Ishikawa (cell line): Measurements from ENCODE around the gene TEDC2.

ENCODE experiments used
- CEBPB ChIP-seq: IDR thresholded peaks from 2 replicates; pipeline ENCODE4 v1.6.1; 2012
- CREB1 ChIP-seq: IDR thresholded peaks from 2 replicates; pipeline ENCODE4 v1.6.1; 2012; ENCODE audit warnings: low read depth
- EP300 ChIP-seq: IDR thresholded peaks from 2 replicates; pipeline ENCODE4 v1.6.1; 2012; ENCODE audit warnings: borderline replicate concordance
- FOXM1 ChIP-seq: IDR thresholded peaks from 2 replicates; pipeline ENCODE4 v1.6.1; 2012; ENCODE audit warnings: low read depth, borderline replicate concordance
- MAX ChIP-seq: IDR thresholded peaks from 2 replicates; pipeline ENCODE4 v1.6.1; 2012
- NFIC ChIP-seq: IDR thresholded peaks from 2 replicates; pipeline ENCODE4 v1.6.1; 2012
- USF1 ChIP-seq: IDR thresholded peaks from 2 replicates; pipeline ENCODE4 v1.6.1; 2012

GRCh38 chr16:2486645-2487516 lies 27.0 kb downstream of the TEDC2 start:
- TF ChIP-seq USF1 = no peak
- TF ChIP-seq FOXM1 = no peak
- TF ChIP-seq EP300 = no peak
- TF ChIP-seq CEBPB = no peak
- TF ChIP-seq NFIC = no peak
- no peak for TF ChIP-seq MAX
- no peak for TF ChIP-seq CREB1
